GM21390 (cell line): ENCODE measurements around the gene CFAP97D2.
"Not testable (repeated sequence)": the region's sequence is repeated elsewhere in the genome, so short reads cannot be mapped to it uniquely, and the experiment has no call there.

Experiments
- ATAC-seq: cut with Tn5 transposase; IDR thresholded peaks from one replicate; pipeline ENCODE4 v1.9.1; 2021; ENCODE audit not compliant: unreplicated experiment

CFAP97D2 gene

DNA sequence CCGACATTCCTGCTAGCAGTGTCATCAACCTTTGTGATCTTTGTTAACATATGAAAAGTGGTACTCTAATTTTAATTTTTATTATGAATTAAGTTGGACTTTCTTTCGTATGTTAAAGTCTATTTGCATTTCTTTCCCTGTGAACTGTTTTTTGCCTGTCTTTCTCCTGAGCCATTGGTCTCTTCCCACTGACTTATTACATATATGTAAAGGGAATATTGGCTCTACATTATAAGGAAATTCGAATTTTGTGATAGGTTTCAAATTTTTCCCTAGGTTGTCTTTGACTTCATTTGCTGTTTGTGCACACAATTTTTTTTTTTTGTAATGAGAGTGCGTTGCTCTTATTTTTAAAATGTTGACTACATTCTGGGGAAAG, 55.2 kb downstream of the CFAP97D2 start:
- ATAC-seq, result no peak

GRCh38 chr13:114234645-114235421, 55.8 kb downstream of the CFAP97D2 start, which contains the start of gene CDC16:
Gene CDC16 (plus strand): TSS chr13:114234897. CDS start chr13:114235085, 188 bp downstream.
- ATAC-seq, result peak; percentile 87

DNA sequence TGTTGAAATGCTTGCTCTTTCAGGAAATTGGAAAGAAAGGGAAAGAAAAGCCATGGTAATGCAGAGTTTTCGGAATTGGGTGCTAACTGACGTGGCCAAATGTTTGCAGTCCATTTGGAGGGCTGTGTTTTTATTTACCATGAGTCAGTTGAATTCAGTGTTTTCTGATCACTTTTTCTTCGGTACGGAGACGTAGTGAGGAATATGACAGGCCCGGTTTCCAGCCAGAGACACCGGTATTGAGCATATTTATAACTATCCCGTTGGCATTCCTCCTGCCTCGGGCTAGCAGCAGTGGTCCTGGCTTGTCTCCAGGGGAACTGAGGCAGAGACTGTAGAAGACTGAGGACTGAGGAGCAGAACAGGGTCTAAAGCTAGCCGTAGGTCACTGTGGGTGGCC, 56.6 kb downstream of the CFAP97D2 start:
- ATAC-seq, result no peak

- ATAC-seq, result no peak
These were observed 57.2 kb downstream of the CFAP97D2 start for GRCh38 chr13:114236227-114236626.

DNA sequence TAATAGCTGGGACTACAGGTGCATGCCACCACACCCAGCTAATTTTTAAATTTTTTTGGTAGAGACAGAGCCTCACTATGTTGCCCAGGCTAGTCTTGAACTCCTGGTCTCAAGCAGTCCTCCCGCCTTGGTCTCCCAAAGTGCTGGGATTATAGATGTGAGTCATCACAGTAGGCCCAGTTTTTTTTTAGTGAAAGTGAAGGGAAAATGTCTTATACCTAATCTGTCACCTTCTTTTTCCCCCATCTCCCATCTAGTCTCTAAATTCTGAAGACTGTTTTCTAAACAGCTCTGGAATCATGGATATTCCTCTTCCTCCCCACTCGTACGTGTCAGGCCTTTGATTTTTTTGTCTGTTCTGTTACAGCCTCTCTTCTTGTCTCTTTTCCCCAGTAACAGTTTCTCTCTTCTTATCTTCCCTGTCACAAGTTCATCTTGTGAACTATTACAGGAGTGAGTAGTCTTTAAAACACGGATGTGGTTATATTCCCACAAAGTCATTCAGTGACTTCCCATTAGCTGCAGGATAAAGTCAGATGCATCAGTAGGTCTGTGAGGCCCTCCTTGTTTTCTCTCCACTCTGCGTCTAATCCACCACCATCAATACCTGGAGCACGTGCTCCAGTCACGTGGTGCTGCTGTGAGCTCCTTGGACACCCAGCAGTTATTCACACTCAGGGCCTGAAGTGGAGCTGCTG, 58.5 kb downstream of the CFAP97D2 start:
- no peak for ATAC-seq

- no peak for ATAC-seq
These were observed 62.9 kb downstream of the CFAP97D2 start for GRCh38 chr13:114241918-114242317.

GRCh38 chr13:114243971-114244370, 64.9 kb downstream of the CFAP97D2 start:
- ATAC-seq, result no peak

- ATAC-seq, result no peak
These were observed 65.6 kb downstream of the CFAP97D2 start for GRCh38 chr13:114244637-114245036.

DNA sequence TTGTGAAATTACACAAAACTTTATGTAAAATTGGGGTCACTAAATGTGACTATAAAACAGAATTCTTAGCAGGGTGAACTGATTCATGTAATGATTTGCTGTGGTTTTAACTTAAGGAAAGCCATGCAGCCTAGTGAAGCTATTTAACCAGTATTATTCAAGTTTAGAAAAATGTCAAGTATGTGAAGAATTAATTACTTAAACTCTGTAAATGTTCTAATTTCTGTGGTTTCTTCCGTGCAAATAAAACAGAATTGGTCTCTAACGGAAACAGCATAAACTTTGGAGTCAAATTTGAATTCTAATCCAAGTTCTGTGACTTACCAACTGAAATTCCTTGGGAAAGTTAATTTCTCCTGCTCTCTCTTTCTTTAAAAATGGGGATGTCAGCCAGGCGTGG, 69.0 kb downstream of the CFAP97D2 start:
- ATAC-seq, result no peak

DNA sequence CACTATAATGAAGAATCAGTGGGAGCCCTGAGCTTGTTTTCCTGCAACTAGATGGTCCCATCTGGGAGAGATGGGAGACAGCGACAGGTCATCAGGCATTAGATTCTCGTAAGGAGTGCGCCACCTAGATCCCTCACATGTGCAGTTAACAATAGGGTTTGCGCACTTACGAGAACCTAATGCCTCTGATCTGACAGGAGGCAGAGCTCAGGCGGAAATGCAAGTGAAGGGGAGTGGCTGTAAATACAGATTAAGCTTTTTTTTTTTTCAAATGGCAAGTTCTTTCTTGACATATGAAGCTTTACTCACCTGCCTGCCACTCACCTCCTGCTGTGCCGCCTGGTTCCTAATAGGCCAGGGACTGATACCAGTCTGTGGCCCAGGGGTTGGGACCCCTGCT, 70.0 kb downstream of the CFAP97D2 start:
- no peak for ATAC-seq

DNA sequence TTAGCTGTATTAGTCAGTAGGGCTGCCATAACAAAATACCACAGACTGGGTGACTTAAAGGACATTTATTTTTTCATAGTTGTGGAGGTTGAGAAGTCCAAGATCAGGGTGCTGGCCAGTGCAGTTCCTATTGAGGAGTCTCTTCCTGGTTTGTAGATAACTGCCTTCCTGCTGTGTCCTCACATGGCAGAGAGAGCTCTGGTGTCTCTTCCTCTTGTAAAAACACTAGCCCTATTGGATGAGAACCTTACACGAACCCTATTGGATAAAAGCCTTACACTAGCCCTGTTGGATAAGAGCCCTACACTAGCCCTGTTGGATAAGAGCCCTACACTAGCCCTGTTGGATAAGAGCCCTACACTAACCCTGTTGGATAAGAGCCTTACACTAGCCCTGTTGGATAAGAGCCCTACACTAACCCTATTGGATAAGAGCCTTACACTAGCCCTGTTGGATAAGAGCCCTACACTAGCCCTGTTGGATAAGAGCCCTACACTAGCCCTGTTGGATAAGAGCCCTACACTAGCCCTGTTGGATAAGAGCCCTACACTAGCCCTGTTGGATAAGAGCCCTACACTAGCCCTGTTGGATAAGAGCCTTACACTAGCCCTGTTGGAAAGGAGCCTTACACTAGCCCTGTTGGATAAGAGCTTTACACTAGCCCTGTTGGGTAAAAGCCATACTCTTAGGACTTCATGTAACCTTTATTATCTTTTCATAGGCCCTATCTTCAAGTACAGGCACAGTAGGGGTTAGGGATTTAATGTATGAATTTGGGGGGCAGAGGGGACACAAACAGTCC, 72.8 kb downstream of the CFAP97D2 start:
- ATAC-seq, result not testable (repeated sequence)

DNA sequence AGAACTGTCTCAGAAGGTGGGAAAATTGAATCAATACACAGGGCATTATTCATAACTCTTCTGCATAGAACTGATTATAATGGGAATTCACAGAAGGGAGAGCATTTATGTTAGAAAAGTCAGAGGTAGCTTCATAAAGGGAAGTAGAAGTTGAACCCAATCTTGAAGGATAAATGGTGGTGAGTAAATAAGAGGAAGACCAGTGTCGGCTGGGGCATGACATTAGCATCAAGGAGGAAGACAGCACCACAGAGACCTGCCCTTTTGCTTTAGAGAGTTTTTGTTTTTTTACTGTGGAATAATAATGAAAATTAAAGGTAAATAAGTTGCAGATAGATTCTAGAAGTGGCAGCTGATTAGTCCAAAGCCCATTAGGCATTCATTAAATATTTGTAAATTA, 77.5 kb downstream of the CFAP97D2 start:
- no peak for ATAC-seq

DNA sequence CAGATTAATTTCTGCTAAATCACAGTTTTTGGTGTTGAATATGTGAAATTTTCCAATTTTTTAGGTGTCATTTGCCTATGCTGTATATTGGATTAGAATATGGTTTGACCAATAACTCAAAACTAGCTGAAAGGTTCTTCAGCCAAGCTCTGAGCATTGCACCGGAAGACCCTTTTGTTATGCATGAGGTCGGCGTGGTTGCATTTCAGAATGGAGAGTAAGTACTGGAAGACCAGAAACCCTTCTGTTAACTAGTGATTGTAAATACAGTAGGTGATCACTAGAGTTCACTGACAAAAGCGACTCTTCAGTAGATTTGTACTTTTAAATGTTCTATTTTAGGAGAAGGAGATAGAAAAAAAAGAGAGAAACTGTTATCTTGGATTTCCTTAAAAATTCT, 78.0 kb downstream of the CFAP97D2 start:
- no peak for ATAC-seq

GRCh38 chr13:114258589-114258988, 79.5 kb downstream of the CFAP97D2 start:
- no peak for ATAC-seq

- no peak for ATAC-seq
These were observed 80.3 kb downstream of the CFAP97D2 start for GRCh38 chr13:114259374-114259773.

GRCh38 chr13:114259974-114260373, 80.9 kb downstream of the CFAP97D2 start:
- peak; percentile 58 for ATAC-seq

DNA sequence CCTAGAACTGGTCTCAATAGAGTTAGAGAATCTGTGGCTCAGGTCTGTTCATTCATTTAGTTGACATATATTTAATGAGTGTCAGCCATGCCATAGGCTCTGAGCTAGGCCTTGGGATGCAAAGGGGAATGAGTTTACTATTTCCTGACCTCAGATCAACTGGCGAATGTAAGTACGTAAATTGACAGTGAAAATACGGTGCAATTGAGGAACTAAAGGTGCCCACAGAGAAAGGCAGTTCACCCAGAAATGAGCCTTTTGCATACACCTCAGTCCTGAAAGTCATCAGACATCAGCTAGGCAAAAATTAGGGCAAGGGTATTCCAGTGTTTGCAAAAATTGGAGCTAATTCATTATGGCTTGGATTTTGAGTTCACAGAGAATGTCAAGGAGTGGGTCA, 81.8 kb downstream of the CFAP97D2 start:
- ATAC-seq, result no peak

DNA sequence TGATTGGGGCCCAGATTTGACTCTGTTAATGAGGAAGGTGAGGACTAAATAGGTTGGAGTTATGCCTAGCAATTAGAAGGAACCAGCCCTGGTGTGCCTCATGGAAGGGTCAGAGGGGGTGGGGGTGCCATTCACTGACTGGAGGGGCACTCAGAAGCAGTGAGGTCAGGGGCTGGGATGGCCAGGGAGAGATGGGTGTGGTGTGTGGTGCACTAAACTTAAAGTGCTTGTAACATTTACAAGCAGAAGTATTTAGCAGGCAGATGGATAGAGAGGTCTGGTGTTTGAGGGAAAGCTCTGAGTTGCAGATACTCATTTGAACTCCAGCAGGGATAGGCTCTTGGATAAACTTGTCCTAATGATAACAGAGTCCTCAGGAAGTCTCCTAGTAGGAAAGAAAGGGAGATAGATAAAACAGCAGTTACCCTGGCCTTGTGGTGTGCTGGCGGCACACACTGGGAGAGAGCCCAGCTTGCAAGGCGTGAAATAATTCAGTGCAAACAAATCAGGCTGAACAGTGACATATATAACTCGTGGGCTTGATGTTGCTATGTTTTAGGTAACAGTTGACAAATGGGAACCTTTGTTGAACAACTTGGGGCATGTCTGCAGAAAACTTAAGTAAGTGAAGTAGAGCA, 82.4 kb downstream of the CFAP97D2 start:
- no peak for ATAC-seq

DNA sequence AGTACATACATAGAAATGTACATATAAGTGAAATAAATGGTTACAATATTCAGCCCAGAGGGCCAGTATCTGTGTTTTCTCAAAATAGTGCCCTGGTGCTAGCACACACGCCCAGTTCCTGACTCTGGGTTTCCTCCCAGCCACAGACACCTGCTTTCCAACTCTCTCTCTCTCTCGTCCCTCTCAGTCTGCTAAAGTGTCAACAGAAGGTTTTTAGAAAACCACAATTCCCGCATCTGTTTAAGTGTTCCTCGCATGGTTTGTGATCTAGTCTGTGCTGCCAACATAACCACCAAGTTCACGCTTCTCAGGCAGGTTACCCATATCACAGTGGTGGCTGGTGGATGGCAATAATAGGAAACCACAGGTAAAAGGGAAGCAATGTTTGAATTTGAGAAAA, 84.5 kb downstream of the CFAP97D2 start:
- peak; percentile 46 for ATAC-seq

DNA sequence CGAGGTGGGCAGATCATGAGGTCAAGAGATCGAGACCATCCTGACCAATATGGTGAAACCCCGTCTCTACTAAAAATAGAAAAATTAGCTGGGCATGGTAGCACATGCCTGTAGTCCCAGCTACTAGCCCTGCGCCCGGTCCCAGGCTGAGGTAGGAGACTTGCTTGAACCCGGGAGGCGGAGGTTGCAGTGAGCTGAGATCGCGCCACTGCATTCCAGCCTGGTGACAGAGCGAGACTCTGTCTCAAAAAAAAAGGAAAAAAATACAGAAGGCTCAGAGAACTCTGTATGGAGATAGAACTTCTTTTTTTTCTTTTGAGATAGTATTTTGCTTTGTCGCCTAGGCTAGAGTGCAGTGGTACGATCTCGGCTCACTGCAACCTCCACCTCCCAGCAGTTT, 85.3 kb downstream of the CFAP97D2 start:
- not testable (repeated sequence) for ATAC-seq
